A673 (cell line): ENCODE data around the gene GRHL1.

Experiments used
- EZH2 ChIP-seq: fragments of 200-600 bp; sonication (generic); IDR thresholded peaks from 2 replicates; pipeline ENCODE4 v1.6.1; 2017; ENCODE audit warnings: borderline replicate concordance, low read depth, mild to moderate bottlenecking, mixed read lengths, antibody characterized with exemption, low read length; ENCODE audit not compliant: poor library complexity, severe bottlenecking
- TF ChIP-seq, protein P1 (sequence below): fragments of 300-800, 200-600 bp; sonication (generic); conservative IDR thresholded peaks from 2 replicates; pipeline ENCODE4 v1.5.1; 2017; ENCODE audit warnings: low read depth, mild to moderate bottlenecking, antibody characterized with exemption, low read length, moderate library complexity, mixed read lengths

DNA sequence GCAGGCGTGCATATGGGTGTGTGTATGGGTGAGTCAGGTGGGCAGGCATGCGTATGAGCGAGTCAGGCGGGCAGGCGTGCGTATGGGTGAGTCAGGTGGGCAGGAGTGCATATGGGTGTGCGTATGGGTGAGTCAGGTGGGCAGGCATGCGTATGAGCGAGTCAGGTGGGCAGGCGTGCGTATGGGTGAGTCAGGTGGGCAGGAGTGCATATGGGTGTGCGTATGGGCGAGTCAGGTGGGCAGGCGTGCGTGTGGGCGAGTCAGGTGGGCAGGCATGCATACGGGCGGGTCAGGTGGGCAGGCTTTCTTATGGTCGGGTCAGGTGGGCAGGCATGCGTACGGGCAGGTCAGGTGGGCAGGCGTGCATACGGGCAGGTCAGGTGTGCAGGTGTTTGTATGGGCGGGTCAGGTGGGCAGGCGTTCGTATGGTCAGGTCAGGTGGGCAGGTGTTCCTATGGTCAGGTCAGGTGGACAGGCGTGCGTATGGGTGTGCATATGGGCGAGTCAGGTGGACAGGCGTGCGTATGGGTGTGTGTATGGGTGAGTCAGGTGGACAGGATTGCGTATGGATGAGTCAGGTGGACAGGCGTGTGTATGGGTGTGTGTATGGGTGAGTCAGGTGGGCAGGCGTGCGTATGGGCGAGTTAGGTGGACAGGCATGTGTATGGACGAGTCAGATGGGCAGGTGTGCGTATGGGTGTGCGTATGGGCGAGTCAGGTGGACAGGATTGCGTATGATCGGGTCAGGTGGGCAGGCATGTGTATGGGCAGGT is 63.1 kb downstream of the GRHL1 start:
- TF ChIP-seq, protein P1, sequence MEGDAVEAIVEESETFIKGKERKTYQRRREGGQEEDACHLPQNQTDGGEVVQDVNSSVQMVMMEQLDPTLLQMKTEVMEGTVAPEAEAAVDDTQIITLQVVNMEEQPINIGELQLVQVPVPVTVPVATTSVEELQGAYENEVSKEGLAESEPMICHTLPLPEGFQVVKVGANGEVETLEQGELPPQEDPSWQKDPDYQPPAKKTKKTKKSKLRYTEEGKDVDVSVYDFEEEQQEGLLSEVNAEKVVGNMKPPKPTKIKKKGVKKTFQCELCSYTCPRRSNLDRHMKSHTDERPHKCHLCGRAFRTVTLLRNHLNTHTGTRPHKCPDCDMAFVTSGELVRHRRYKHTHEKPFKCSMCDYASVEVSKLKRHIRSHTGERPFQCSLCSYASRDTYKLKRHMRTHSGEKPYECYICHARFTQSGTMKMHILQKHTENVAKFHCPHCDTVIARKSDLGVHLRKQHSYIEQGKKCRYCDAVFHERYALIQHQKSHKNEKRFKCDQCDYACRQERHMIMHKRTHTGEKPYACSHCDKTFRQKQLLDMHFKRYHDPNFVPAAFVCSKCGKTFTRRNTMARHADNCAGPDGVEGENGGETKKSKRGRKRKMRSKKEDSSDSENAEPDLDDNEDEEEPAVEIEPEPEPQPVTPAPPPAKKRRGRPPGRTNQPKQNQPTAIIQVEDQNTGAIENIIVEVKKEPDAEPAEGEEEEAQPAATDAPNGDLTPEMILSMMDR = no peak
- TF ChIP-seq EZH2 = no peak
